ENCODE results near the gene PGPEP1.
A peak's percentile ranks its signal among the peaks of the same experiment; 100 is the strongest.

DNA sequence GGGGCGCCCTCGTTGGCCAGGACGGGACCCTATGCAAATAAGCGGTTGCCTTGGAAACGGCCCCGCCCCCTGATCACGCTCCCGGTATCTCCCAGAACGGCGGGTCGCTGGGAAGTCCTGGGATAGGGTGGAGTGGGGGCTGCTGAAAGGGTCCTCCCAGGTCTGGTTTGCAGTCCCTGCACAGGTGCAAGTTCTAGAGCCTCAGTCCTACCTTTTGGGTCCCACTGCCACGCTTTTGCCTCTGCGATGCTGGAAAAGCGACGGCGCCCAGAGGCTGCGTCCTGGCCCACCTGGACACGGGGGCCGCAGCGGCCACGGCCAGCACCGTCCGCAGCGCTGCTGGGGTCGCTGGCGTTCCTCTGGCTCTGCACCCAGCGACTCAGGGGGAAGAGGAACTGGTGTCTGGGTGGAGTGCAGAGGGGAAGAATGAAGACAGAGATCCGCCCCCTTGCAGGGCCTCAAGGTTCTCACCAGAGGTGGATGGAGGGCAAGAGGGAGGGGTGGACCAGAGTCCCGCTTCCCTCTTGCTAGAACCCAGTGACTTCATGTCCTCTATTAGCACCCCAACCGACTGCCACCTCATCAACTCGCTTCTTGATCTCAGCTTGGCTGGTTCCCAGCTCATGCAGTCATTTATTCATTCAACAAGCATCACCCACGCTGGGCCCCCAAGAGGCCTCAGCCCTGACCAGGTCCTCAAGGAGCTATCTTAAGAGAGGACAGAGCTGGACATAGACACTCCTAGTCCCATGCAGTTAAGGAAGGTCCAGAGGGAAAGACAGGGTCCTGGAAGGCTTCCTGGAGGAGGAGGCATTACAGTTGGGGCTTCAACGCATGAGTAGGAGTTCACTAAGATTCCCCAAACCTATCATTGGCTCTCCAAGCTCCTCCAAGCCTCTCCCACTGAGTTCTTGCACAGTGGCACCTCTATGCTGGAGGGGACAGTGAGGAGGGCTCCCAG, 57.1 kb downstream of the PGPEP1 start, which contains the start of gene LRRC25:
- peak; percentile 69 for TF ChIP-seq POLR2AphosphoS5 (IDR thresholded peaks at IDR 0.05; ENCODE audit: low read depth)
- TF ChIP-seq, protein P1, sequence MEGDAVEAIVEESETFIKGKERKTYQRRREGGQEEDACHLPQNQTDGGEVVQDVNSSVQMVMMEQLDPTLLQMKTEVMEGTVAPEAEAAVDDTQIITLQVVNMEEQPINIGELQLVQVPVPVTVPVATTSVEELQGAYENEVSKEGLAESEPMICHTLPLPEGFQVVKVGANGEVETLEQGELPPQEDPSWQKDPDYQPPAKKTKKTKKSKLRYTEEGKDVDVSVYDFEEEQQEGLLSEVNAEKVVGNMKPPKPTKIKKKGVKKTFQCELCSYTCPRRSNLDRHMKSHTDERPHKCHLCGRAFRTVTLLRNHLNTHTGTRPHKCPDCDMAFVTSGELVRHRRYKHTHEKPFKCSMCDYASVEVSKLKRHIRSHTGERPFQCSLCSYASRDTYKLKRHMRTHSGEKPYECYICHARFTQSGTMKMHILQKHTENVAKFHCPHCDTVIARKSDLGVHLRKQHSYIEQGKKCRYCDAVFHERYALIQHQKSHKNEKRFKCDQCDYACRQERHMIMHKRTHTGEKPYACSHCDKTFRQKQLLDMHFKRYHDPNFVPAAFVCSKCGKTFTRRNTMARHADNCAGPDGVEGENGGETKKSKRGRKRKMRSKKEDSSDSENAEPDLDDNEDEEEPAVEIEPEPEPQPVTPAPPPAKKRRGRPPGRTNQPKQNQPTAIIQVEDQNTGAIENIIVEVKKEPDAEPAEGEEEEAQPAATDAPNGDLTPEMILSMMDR (IDR thresholded peaks at IDR 0.05; ENCODE audit: insufficient read depth, low read length): no peak
